CD4-positive, alpha-beta T cell treated with Interleukin-15 for 1 hour (primary cell): ENCODE results near the gene KLHL1.

ENCODE experiments used
- DNase-seq: peaks from one replicate; pipeline ENCODE4 v3.0.0-alpha.2; 2020

The KLHL1 gene

DNA sequence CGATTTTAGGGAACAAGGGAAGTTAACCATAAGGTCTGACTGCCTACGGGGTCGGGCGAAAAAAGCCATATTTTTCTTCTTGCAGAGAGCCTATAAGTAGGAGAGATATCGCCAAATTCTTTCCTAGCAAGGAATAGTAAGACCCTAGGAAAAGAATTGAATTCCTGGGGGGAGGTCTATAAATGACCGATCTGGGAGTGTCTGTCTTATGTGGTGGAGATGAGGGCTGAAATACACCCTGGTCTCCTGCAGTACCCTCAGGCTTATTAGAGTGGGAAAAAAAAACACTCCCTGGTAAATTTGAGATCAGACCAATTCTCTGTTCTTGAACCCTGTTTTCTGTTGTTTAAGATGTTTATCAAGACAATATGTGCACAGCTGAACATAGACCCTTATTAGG, 448.1 kb downstream of the KLHL1 start:
- no peak for DNase-seq

DNA sequence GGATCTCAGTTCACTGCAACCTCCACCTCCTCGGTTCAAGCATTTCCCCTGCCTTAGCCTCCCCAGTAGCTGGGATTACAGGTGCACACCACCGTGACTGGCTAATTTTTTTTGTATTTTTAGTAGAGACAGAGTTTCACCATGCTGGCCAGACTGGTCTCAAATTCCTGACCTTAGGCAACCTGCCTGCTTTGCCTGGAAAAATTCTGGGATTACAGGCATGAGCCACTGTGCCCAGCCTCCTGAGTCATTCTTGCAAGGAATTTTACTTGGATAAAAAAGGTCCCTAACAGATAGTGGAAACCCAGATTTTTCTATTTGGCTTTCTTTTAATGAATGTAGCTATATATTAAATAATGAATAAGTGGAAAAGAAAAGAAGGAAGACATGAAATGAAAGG, 450.6 kb downstream of the KLHL1 start:
- no peak for DNase-seq

DNA sequence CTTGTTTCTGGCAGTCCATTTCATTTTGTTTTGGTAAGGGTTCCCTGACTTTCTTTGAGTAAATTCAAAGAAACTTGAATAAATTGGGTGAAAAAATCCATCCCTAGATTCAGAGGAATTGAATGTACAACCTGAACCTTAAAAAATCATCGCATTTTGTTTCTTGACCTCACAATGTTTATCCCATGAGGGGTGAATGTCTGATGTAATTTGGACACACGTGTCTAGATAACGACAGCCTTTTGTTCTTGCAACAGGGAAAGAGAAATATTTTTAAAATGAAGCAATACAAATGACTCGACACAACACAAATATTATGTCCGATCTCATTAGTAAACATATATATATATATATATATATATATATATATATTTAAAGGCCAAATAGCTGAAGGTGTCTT, 453.9 kb downstream of the KLHL1 start:
- DNase-seq, result no peak
